Calu3 (cell line): Measurements from ENCODE around the gene TRMT112. TPM values are rescaled to one million over a fixed set of nuclear protein-coding genes. Genes with fewer than 3 reads are reported as not detected.

ENCODE experiments used
- BruUV-seq: library from RNA; stranded (reverse); fragments of 400-500 nt; replicated peaks from 2 replicates; lab custom pipeline; 2021; lab: Mats Ljungman, UMichigan
- CTCF ChIA-PET: fragments of 300-600 bp; sonication (Branson Sonifier 250); formaldehyde crosslinking; loops from one replicate; lab custom pipeline; 2022; ENCODE audit warnings: antibody characterized with exemption; lab: Charles Lee
- DNase-seq: peaks from one replicate; pipeline ENCODE4 v3.0.0; 2022
- H3K27ac Mint-ChIP-seq: one replicate; pipeline ENCODE4 v1.8.0; 2022; ENCODE audit warnings: mixed read lengths; ENCODE audit not compliant: unreplicated experiment
- H3K27me3 Mint-ChIP-seq: one replicate; pipeline ENCODE4 v1.8.0; 2022; ENCODE audit warnings: mixed read lengths; ENCODE audit not compliant: unreplicated experiment
- H3K36me3 Mint-ChIP-seq: one replicate; pipeline ENCODE4 v1.8.0; 2022; ENCODE audit warnings: mild to moderate bottlenecking, moderate library complexity, mixed read lengths; ENCODE audit not compliant: insufficient read depth, unreplicated experiment
- H3K4me1 Mint-ChIP-seq: one replicate; pipeline ENCODE4 v1.8.0; 2022; ENCODE audit warnings: mild to moderate bottlenecking, low read depth, mixed read lengths; ENCODE audit not compliant: unreplicated experiment
- H3K4me3 Mint-ChIP-seq: one replicate; pipeline ENCODE4 v1.8.0; 2022; ENCODE audit warnings: mild to moderate bottlenecking, low read depth, moderate library complexity, mixed read lengths; ENCODE audit not compliant: unreplicated experiment
- H3K9me3 Mint-ChIP-seq: one replicate; pipeline ENCODE4 v1.8.0; 2022; ENCODE audit warnings: low read depth, mixed read lengths; ENCODE audit not compliant: unreplicated experiment
- intact Hi-C: fragments of 100-400 bp; cut with micrococcal nuclease; formaldehyde crosslinking; loops from one replicate; pipeline ENCODE4 v1.10.0; 2022; ENCODE audit not compliant: unreplicated experiment
- total RNA-seq: library from RNA; stranded (reverse); gene quantifications from 2 replicates; pipeline ENCODE4 v1.2.3, GENCODE V29; 2022
- TF ChIP-seq, protein P1 (sequence below): fragments of 200-600 bp; IDR thresholded peaks from one replicate; pipeline ENCODE4 v1.8.0; 2022; ENCODE audit warnings: antibody characterized with exemption; ENCODE audit not compliant: unreplicated experiment

TRMT112 gene
- total RNA-seq, 1 experiment from 2014 or later: 197 TPM

DNA sequence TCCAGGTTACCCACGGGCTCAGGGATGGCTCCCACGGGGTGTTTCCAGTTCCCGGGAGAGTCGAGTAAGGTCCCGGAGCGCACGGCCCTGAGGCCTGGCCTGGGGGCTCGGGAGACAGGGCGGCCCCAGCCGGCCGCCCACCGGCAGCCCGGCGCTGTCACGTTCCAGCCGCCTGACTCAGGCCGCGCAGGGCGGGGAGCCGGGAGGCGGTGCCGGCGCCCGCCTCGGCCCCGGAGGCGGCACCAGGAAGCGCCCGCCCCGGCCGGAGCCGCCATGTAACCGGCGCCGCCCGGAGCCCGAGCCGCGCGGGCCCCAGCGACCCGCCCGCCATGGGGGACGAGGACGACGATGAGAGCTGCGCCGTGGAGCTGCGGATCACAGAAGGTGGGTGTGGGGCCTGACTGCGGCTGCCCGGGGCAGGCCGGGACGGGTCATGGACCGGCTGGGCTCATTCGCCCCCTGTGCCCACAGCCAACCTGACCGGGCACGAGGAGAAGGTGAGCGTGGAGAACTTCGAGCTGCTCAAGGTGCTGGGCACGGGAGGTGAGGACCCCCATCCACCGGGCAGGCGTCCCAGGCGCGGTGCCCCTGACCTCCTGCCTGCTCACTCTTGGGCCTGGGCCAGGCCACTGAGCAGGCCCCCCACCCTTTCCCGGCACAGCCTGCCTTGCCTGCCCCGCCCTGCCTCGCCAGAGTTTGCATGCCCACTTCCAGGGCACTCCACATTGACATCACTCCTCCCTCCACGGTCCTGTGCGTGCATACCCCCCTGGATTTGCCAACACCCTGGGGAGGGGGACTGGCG is 41.8 kb upstream of the TRMT112 start, which contains the start of gene RPS6KA4:
RPS6KA4 (plus strand) TSS at position 256 of the 805 bp plus-strand sequence; CDS start at position 330, 74 bp downstream.
- no peaks in the 10 kb centered on the region for H3K27me3 Mint-ChIP-seq
- H3K27ac Mint-ChIP-seq: peak within 1 kb of the TSS; percentile 36
- TSS peak; percentile 46 for BruUV-seq
- peak; percentile 78 for DNase-seq
- H3K4me1 Mint-ChIP-seq: peaks cover 35% of the 10 kb centered on the region
- H3K36me3 Mint-ChIP-seq: peaks cover 49% of the 10 kb centered on the region
- intact Hi-C loops: loop anchor here (5.0 kb wide), 1 partner anchor 293 kb away; no protein-coding TSS in a partner anchor
- TF ChIP-seq, protein P1, sequence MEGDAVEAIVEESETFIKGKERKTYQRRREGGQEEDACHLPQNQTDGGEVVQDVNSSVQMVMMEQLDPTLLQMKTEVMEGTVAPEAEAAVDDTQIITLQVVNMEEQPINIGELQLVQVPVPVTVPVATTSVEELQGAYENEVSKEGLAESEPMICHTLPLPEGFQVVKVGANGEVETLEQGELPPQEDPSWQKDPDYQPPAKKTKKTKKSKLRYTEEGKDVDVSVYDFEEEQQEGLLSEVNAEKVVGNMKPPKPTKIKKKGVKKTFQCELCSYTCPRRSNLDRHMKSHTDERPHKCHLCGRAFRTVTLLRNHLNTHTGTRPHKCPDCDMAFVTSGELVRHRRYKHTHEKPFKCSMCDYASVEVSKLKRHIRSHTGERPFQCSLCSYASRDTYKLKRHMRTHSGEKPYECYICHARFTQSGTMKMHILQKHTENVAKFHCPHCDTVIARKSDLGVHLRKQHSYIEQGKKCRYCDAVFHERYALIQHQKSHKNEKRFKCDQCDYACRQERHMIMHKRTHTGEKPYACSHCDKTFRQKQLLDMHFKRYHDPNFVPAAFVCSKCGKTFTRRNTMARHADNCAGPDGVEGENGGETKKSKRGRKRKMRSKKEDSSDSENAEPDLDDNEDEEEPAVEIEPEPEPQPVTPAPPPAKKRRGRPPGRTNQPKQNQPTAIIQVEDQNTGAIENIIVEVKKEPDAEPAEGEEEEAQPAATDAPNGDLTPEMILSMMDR: no peak
- CTCF ChIA-PET: interaction anchor here (1.3 to 2.9 kb wide), 3 partner anchors 27 to 88 kb away, joined by 4 to 16 read pairs (median 4); partner anchors contain the start of genes PRDX5 and TRMT112
- H3K9me3 Mint-ChIP-seq: no peaks in the 10 kb centered on the region
- peak within 1 kb of the TSS; percentile 80 for H3K4me3 Mint-ChIP-seq

DNA sequence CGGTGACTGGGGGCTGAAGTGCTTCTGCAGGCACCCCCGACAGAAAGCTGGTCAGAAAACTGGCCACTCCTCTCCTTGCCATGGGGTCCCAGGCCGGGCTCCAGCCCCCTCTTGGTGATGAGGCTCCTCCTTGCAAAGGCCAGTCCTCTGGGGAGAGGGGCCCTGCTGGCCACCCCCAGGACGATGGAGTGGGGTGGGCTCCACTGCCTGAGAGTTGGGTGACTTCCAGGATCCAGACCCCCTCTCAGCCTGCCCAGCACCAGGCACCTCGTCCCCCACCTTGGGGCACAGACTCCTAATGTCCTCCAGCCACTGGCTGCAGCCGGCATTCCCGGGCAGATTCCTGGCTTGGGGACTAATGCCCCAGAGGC is 41.2 kb upstream of the TRMT112 start:
- TF ChIP-seq, protein P1: no peak
- CTCF ChIA-PET: interaction anchor here (1.1 to 2.9 kb wide), 5 partner anchors 16 to 87 kb away, joined by 3 to 16 read pairs (median 4); partner anchors contain the start of genes PRDX5 and TRMT112
- peak overlapping the region; percentile 36 for H3K27ac Mint-ChIP-seq
- no peak for DNase-seq
- no peaks in the 10 kb centered on the region for H3K9me3 Mint-ChIP-seq
- H3K36me3 Mint-ChIP-seq: peaks cover 45% of the 10 kb centered on the region
- no TSS peak for BruUV-seq
- H3K4me1 Mint-ChIP-seq: peaks cover 35% of the 10 kb centered on the region
- no peaks in the 10 kb centered on the region for H3K27me3 Mint-ChIP-seq
- intact Hi-C loops: loop anchor here (5.0 kb wide), 1 partner anchor 294 kb away; no protein-coding TSS in a partner anchor
- H3K4me3 Mint-ChIP-seq: peak overlapping the region; percentile 80

DNA sequence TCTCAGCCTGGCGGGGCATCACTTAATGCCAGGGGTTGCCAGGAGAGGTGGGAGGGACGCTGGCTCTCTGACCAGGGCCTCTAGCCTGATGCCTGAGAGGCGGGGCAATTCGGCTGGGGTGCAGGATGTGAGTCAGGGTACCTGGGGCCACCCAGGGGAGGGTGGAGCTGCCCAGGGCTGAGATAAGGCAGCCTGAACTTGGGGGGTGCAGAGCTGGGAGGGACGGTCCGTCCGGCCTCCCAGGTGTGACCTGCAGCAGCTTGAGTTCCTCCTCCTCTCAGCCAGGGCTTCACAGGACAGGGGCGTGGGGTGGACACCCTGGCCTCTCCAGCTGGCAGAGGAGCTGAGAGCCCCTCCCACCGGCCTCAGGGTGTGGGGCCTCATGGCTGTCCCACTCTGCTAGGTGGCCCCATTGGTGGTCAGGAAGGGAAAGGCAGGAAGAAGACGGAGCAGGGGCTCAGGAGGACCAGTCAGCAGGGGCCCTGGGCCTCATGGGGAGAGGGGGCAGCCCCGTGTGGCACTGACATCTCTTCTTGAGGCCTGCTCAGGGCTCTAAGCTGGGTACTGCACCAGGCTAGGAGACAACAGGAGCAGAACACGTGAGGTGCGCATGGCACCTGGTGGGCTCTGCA is 40.7 kb upstream of the TRMT112 start:
- H3K4me1 Mint-ChIP-seq: peaks cover 35% of the 10 kb centered on the region
- peak overlapping the region; percentile 80 for H3K4me3 Mint-ChIP-seq
- no peaks in the 10 kb centered on the region for H3K27me3 Mint-ChIP-seq
- peaks cover 42% of the 10 kb centered on the region for H3K36me3 Mint-ChIP-seq
- TF ChIP-seq, protein P1: no peak
- no peaks in the 10 kb centered on the region for H3K9me3 Mint-ChIP-seq
- DNase-seq: peak; percentile 83
- H3K27ac Mint-ChIP-seq: peak overlapping the region; percentile 36
- CTCF ChIA-PET: interaction anchor here (0.5 to 2.9 kb wide), 9 partner anchors 9 to 91 kb away, joined by 3 to 16 read pairs (median 4); partner anchors contain the start of genes PRDX5 and TRMT112
- BruUV-seq: no TSS peak
- intact Hi-C loops: loop anchor here (5.0 kb wide), 1 partner anchor 294 kb away; no protein-coding TSS in a partner anchor

DNA sequence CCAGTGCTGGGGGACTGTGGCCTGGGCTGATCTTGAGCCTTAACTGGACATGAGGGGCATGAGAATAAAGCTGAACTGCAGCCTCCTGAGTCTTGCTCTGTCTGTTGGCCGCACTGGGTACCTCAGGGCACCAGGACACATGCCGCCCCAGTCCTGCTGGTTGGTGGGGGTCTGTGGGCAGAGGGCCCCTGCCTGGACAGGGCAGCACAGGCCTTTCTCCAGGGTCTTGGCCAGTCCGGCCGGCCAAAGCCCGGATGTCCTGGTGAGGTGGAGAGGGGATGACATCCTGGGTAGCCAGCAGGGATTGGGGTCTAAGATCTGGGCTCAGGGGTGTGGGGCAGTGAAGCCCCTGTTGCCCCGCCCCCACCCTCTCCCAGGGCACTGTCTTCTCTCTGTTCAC is 40.1 kb upstream of the TRMT112 start:
- H3K4me3 Mint-ChIP-seq: peak overlapping the region; percentile 80
- H3K27ac Mint-ChIP-seq: peak overlapping the region; percentile 36
- H3K9me3 Mint-ChIP-seq: no peaks in the 10 kb centered on the region
- H3K27me3 Mint-ChIP-seq: no peaks in the 10 kb centered on the region
- CTCF ChIA-PET: interaction anchor here (0.5 to 2.9 kb wide), 10 partner anchors 8 to 294 kb away, joined by 3 to 16 read pairs (median 4); partner anchors contain the start of genes PRDX5 and TRMT112
- peaks cover 35% of the 10 kb centered on the region for H3K4me1 Mint-ChIP-seq
- TF ChIP-seq, protein P1: no peak
- peaks cover 42% of the 10 kb centered on the region for H3K36me3 Mint-ChIP-seq
- DNase-seq: no peak
- intact Hi-C loops: loop anchor here (5.0 kb wide), 1 partner anchor 295 kb away; no protein-coding TSS in a partner anchor
- BruUV-seq: no TSS peak
